EL (cell line): ENCODE measurements around the gene EPHA4.
A peak's percentile ranks its signal among the peaks of the same experiment; 100 is the strongest.

Source experiments
- DNase-seq: peaks from one replicate; pipeline ENCODE4 v3.0.0-alpha.2; 2016

The EPHA4 gene

GRCh38 chr2:221464971-221465370 lies 107.1 kb downstream of the EPHA4 start:
- no peak for DNase-seq

- DNase-seq: no peak
Measured at GRCh38 chr2:221463241-221463896, 108.7 kb downstream of the EPHA4 start.

DNA sequence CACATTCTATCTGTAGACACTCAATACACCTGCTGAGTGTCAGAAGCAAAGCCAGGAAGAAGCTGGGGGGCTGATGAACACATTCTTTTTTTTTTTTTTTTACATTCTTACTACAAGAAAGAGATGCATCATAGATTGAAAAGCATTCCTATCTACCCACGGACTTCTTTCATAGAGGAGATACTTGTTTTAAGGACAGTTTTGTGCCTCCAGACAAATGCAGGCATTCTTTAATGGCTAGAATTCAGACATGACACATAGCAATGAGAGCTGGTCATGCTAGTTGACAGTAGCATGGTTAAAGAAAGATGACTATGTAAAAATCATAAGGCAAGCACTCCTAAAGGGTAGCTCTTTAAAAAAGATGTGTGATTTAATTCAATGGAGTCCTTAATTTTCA lies 110.2 kb downstream of the EPHA4 start:
- DNase-seq: peak; percentile 65

- DNase-seq: no peak
Measured at GRCh38 chr2:221460136-221460535, 112.0 kb downstream of the EPHA4 start.

DNA sequence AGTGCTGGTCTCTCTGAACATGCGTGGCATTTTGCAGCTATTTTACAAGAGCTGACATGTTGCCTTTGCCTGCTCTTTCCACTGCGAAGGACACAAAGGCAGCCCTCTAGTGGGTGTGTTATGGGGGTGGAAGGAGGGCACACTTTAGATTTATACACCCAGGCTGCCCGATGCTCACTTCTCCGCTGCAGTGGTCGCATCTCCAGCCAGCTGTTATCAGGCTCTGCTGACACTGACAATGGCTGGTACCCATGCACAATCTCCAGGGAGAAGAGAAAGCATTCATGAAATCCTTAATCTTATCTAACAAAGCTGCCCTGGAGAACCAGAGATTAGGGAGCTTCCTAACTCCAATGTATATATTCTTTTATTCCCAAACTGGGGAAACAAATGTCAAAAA lies 113.5 kb downstream of the EPHA4 start:
- DNase-seq: no peak

DNA sequence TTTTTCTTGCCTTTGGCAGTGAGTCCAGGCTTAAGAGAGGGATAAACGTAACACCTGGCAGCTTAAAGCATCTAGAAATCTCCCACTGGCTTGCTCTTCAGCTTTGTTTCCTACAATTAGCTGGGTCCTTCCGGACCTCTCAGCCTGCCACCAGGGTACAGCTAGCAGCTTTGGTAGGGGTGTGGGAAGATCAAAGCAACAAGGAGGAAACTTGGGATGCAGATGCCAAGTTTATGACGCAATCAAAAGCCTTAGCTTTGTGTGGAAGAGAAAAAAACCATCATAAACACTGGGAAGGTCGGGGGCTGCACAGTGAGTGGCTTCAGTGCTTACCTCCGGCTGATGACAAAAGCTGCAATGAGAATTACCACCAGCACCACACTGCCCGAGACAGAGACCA lies 116.9 kb downstream of the EPHA4 start:
- DNase-seq: no peak

DNA sequence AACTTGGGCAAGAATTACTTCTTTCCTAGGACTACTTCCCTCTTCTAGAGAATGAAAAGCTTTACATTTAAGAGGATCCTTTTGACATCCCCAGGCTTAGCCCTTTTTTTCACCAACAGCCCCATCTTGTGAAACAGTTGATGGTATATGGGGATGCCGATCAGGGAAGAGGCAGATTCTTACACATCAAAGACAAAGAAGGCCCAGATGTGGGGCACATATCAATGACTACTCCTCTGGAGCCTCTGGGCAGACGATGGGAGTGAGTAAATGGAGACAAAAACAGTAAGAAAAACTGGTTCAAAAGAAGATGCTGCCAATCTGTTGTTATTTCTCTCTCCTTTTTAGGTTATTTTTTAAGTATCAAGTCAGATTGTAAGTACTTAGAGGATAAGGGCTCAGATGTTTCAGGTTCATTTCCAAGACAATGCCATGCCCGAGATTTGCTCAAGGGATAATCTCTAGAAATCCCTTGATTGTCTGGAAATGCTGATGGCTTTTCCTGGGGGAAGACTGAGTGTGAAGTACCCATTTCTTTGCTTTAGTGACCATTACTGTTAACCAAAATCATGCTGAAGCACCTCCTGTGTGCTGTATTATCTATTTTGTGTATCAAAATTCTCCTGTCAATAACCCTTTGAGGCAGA lies 117.5 kb downstream of the EPHA4 start:
- DNase-seq: no peak

DNA sequence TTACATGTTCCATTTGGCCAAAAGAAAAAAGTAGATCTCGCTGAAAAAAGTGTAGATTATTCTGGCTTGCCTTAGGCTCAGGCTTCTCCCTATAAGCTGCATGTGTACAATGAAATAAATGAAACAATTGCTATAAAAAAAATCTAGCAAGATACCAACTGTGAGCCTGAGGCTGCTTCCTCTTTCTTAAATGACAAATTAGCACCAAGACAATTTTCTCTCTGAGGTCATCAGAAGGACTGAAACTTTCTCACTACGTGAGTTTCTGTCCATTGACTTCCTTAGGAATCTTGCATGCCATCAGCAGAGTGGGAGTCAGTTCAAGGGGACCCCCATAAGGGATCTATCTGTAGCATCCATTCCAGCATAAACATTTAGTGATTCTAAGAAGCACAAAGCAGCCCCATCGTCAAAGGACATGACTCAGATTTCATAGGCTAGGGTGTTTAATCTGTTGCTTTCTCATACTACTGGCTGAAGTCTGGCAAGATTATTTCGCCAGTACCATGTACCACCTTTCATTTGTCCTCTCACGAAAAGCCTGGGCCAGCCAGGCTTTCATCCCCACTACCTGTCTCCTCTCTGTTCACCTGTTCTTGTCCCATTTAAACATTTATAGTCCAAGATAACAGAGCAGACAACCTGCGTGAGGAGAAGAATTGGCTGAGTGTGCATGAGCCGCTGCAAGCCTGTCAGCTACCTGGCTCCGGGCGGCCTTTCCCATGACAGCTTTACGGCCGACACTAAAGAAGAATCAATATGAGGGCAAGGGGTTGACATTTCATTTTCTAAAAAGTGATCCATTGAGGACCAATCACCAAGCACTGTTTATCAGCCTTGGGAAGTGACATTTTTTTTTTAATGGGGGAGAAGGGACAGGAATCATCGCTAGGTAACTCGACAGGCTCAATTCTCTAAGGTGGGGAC lies 120.0 kb downstream of the EPHA4 start:
- DNase-seq: no peak

GRCh38 chr2:221450280-221450679 lies 121.8 kb downstream of the EPHA4 start:
- DNase-seq: no peak

DNA sequence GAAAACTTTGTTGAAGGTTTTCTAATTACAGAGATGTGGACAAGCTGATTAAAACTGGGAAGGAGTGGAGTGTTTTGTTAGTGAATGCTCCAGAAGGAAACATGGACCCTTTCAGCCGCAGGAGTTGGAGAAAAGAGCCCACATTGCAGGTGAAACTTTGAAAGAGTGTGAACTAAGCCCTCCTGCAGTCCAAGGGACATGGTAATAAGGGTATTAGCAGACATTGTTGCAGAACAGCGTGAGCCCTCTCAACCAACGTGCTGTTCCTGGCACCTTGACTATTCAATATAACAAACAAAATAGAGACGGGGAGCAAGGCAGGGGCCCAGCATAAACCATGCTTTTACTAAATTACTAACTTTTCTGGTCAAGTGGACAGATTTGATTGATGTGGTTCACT lies 122.7 kb downstream of the EPHA4 start:
- DNase-seq: no peak

DNA sequence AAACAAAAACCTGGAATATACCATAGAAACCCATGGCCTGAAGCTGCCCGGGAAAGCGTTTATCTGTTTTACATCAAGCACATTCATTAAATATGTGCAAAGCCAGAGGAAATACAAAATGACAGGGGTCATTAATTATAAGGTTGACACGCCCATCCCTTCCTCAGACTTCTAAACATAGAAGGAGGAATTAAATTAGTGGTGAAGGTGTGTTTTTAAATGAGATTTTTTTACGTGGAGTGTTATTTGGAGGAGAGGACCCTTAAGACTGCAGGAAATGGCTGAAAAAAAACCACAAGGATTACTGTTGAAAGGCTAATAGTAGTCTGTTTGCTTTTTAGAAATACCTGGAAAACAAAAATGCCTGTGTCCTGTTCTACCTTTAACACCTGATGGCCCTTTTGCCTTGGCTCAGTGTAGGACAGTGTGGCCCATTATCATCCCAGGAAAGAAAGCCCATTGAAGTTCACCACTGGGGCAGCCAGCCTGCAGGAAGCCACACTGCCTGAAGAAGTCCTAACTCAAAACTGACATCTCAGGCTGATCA lies 123.2 kb downstream of the EPHA4 start:
- DNase-seq: no peak

DNA sequence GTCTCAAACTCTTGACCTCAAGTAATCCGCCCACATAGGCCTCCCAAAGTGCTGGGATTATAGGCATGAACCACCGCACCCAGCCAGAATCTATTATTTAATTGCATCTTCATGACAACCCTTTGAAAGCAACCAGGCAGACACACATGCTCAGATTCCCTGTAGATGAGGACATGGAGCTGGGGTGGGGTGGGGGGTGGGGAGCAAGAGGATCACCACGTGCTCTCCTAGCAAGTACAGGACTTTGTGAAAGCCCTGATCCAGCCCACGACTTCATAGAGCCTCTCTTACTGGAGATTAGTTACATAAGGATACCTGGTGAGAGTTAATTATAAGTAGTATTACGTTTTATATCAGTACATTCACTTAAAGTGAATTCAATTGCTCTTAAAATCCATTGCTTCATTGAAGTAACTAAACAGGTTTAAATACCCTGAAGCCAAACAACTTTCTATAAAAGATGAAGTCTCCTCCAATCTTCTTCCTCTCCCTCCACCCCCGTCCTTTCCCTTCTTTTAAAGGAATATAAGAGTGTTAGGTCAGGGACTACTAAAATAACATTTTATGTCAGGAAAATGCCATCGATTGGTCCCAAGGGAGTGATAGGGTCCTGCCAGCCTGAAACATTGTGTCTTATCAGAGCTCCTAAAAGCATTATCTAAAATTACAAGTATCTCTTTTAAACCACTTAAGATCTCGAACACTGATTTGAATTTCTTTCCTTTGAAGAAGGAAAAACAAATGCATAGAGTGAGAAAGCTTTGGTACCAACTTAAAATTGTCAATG lies 123.9 kb downstream of the EPHA4 start:
- DNase-seq: no peak

GRCh38 chr2:221447310-221447709 lies 124.8 kb downstream of the EPHA4 start:
- peak; percentile 34 for DNase-seq

- no peak for DNase-seq
Measured at GRCh38 chr2:221446140-221446539, 126.0 kb downstream of the EPHA4 start.

- DNase-seq: peak; percentile 62
Measured at GRCh38 chr2:221444106-221444505, 128.0 kb downstream of the EPHA4 start.

DNA sequence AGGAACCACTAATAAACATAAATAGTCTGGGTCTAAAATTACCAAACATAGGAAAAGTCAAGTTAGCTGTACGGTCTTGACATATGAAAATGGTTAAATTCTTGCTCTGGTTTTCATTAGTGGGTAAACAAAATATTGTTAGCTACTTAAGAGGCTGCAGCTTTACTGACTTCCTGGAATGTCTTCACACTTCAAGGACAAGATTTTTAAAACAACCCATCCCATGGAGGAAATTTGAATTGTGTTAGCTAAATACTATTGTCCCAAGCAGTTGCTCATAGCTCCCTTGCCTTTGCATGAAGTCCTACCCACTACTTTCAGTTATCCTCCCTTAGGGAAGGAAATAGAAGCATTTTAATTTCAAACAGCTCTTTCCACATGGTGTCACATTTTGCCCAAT lies 128.5 kb downstream of the EPHA4 start:
- no peak for DNase-seq

GRCh38 chr2:221442128-221442527 lies 130.0 kb downstream of the EPHA4 start:
- no peak for DNase-seq

GRCh38 chr2:221439761-221440479 lies 132.2 kb downstream of the EPHA4 start:
- DNase-seq: no peak

DNA sequence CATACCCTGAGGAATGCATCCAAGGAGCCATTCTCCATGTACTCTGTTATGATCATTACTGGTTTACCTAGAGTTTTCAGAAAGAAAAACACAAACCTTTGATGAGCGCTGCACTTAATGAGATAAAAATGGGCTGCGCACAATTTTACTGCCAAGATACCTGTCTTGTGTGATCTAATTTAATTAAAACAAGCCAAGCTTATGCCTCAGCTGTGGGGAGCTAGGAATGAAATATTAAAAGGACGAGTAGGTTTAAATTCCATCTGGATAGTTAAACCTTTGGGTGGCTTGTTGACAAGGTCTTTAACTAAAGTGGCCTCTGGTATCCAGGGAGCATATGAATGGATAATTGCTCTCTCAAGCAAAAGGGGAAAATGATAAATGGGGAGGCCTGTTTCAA lies 135.0 kb downstream of the EPHA4 start:
- no peak for DNase-seq

GRCh38 chr2:221435171-221435570 lies 136.9 kb downstream of the EPHA4 start:
- no peak for DNase-seq

DNA sequence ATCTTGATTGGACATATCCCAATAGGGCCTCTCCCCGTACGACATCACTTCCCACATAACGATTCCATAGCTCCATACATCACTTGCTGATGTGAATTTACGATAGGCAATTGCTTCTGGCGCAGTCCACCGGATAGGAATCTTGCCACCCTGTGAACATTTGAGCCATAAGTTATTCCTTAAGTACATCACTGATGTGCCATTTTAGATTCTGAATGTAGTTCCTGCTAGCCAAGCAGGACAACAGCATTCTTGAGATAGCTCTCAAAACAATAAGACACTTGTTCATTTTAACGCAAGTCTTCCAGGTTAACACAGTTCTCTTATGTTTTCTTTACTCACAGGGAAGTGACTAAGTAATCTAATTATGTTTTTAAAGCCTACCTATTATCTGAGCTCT lies 138.0 kb downstream of the EPHA4 start:
- DNase-seq: no peak

DNA sequence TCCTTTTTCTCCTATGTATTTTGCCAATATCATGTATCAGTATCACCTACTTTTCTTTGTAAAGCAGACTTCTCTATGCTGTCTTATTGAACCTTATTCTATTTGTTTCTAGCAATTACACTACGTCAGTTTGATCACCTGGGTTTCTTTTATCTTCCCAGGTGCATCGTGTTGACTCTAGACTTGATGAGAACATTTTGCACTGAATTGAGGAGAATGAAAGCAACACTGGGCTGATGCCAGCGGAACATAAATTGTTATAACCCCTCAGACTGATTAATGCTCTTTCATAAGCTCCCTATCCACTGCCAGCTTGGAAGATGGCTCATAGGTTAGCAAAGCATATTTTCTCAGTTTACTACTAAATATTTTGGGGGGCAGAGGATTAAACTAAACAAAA lies 140.6 kb downstream of the EPHA4 start:
- DNase-seq: no peak
